NCI-H2171 (cell line): ENCODE results near the gene ADIPOR1.
"Not testable (repeated sequence)": the region's sequence is repeated elsewhere in the genome, so short reads cannot be mapped to it uniquely, and the experiment has no call there.

ENCODE experiments used
- DNase-seq: peaks from one replicate; lab custom pipeline; 2025; lab: John Stamatoyannopoulos, UW

ADIPOR1 gene, protein sequence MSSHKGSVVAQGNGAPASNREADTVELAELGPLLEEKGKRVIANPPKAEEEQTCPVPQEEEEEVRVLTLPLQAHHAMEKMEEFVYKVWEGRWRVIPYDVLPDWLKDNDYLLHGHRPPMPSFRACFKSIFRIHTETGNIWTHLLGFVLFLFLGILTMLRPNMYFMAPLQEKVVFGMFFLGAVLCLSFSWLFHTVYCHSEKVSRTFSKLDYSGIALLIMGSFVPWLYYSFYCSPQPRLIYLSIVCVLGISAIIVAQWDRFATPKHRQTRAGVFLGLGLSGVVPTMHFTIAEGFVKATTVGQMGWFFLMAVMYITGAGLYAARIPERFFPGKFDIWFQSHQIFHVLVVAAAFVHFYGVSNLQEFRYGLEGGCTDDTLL

DNA sequence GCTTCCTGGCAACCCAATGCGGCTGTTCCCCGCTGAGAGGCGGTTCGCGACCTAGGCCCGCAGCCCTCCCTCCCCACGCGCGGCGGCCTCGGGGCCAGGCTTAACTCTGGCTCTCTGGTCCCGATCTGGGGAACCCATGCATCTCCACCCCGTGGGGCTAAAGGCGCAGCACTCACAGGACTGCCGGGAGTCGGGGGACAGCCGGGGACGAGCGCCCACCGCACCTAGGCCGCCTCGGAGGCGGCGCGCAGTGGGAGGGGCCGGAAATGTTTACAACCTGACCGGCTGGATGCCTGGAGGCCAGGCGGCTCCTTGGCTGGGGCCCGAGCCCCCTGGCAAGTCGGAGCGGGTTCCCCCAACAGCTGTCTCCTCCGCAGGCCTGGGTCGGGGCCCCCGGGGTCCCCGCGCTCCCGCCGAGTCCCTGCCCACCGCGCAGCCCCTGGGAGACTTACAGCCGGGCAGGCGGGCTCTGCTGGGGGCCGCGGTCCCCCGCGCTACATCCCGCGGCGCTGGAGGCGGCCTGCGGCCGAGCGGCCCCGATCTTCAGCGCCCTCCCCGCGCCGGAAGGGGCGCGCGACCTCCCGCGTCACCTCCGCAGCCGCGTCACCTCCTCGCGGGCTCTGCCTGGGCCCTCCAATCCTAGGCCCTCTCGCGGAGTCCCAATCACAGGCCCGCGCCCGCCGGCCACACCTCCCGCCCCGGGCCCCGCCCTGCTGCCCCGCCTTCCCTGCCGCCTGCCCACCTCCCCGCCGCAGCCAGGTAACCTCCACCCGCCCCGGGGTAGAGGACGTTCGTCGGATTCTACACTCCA is at the start of gene ADIPOR1:
TSS of gene ADIPOR1 (minus strand) at position 580 of the 811 bp plus-strand sequence. CDS start 7,242 bp downstream, outside the sequence.
- peak; percentile 89 for DNase-seq

DNA sequence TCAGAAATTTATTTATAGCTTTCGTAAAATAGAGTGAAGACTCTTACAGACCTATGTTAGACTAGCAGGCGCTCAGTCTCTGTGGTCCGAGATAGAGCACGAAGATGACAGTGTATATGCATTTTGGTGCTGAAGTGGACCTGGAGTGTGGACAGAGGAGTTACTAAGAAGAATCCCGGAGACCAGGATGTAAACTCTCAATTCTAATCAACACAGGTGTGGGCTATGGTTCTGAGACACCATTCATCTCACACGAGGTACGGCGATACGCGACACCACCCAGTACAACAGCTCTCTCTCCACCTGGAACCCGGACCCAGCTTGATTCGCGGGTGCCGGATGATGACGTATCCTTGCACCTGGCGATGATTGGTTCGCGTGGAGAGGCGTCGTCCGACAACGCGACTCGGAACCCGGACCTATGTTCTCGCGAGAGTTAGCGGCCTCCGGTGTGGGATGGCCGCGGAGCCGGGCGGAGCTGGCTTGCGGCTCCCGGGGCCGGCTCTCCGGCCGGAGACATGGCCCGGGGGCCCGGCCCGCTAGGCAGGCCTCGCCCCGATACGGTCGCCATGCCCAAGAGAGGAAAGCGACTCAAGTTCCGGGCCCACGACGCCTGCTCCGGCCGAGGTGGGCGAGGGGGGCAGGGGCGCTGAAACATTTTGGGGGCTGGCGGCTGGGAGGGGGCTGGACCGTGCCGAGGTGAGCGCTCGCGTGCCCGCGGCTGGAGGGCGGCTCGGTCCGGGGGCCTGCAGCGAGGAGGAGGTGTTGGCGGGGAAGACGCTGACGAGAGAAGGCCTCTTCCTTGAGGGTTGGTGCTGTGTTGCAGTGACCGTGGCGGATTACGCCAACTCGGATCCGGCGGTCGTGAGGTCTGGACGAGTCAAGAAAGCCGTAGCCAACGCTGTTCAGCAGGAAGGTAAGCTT is 49.1 kb upstream of the ADIPOR1 start, which contains the start of gene TMEM183A:
TSS of gene TMEM183A (plus strand) at position 427 of the 924 bp plus-strand sequence. CDS start at position 519, 92 bp downstream.
- peak; percentile 97 for DNase-seq

DNA sequence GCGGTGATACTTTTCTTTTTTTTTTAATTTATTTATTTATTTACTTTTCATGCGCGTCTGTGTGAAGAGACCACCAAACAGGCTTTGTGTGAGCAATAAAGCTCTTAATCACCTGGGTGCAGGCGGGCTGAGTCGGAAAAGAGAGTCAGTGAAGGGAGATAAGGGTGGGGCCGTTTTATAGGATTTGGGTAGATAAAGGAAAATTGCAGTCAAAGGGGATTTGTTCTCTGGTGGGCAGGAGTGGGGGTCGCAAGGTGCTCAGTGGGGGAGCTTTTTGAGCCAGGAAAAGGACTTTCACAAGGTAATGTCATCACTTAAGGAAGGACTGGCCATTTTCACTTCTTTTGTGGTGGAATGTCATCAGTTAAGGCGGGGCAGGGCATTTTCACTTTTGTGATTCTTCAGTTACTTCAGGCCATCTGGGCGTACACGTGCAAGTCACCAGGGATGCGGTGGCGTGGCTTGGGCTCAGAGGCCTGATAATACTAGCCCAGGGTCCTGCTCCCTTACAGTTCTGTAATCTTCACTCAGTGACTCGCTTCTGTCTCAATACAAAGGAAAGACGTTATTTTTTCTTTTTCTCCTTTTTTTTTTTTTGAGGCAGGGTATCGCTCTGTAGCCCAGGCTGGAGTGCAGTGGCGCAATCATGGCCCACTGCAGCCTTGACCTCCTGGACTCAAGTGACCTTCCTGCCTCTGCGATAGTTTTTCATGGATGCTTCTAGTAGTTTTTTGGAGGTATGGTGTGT is 47.5 kb upstream of the ADIPOR1 start:
- not testable (repeated sequence) for DNase-seq

DNA sequence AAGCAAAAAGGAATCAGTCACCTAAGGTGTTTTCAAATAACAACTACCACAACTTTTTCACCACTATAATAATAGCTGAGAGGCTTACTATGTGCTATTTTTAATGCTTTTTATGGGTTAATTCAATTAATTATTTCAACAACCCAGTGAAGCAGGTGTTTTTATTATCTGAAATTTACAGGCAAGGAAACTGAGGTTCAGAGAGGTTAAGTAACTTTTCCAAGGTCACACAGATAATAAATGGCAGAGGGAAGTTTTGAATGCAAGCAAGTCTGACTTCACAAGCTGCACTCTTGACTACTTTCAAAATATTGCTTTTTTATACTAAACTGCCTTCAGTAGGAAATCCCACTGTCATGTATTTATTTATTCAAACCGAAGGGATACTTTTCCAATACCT is 44.8 kb upstream of the ADIPOR1 start:
- DNase-seq: no peak

DNA sequence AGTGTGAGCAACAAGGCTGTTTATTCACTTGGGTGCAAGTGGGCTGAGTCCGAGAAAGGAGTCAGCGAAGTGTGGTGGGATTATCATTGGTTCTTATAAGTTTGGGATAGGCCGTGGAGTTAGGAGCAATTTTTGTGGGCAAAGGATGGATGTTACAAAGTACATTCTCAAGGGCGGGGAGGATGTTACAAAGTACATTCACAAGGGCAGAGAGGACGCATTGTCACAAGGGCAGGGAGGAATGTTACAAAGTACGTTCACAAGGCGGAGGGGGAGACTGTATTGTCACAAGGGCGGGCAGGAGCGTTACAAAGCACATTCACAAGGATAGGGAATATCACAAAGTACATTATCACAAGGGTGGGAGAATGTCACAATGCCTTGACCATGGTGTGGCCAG is 43.9 kb upstream of the ADIPOR1 start:
- no peak for DNase-seq

DNA sequence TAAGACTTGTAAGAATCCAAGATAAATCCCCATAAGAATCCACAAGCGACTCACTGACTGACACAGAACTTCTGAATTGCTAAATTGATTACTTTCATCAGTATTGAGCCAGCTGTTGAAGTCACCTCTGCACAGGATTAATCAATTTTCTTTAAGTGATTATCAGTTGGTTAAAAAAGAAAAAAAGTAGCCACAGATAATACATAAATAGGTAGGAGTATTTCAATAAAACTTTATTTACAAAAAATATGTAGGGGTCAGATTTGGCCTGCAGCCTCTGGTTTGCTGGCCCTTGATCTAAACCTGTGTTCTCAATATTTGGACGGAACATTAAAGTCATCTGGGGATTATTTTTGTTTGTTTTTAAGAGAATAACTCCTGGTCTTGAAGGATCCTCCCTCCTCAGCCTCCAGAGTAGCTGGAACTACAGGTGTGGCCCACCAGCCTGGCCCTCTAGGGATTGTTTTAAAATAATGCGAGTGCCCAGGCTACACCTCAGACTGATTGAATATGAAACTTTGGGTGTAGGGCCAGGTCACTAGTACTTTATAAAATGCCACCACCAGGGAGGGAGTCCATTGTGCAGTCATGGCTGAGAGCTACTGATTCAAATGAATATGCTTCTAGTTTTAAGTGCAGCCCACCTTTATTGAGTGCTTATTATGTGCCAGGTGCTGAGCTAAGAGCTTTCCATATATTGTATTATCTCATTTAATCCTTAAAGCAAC is 42.3 kb upstream of the ADIPOR1 start:
- DNase-seq: no peak

DNA sequence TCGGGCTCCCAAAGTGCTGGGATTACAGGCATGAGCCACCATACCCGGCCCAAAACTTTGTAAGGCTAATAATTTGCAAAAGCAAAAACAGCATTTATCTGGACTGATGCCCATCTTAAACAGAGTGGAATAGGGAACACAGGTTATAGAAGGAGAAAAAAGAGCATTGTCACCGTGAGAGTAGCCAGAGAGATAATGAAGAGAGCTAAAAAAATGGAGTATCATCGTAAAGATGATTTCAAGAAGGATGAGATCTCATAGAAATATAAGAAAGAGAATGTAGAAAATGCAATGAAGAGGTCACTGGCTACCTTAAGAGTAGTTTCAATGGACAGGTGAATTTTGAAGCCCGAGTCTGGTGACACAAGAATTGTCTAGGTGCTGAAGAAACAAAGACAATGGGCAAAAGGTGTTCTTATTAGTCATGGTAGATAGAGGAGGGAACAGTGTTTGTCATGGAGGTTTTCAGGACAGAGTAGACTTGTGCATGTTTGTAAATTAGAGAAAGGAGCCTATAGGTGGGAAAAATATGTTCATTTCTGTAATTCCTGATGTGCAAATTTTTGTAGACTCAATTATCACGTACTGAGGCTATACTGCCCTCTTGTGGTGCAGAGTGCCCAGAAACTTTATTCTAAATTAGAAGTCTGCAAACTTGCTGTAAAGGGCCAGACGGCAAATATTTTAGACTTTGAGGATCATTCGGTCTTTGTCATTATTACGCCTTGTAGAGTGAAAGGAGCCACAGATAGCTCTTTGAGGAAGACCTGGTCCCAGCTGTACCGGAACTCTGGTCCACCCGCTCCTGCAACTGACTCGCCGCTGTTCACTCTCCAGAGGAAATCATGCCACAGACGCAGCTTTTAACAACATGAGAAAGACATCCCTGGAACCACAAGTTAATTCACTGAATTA is 41.0 kb upstream of the ADIPOR1 start:
- DNase-seq: peak; percentile 36

DNA sequence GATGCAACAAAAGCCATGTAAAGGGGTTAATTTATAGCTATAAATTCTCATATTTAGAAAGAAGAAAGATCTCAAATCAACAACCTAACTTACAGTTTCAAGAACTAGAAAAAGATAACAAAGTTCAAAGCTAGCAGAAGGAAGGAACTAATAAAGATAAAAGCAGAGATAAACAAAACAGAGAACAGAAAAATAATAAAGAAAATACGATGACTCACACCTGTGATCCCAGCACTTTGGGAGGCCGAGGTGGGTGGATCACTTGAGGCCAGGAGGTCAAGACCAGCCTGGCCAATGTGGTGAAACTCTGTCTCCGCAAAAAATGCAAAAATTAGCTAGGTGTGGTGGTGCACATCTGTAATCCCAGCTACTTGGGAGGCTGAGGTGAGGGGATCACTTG is 36.6 kb upstream of the ADIPOR1 start:
- DNase-seq: no peak

DNA sequence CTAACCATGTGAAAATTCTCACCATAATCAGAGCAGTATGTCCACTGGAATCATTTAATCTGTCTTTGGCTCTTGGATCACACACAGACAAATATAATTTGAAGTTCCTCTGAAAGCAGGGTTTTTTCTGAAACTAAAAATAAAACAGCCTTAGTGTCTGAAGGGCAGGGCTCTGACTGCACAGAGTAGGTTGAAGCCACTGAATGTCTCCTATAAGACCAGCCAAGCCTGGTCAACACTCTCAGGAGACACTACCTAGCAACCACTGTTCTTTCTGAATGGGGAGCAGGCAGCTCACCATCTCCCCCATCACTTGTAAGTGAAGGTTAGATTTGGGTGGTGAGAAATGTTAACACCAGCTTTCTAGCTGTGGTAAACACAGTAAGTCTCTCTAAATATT is 33.0 kb upstream of the ADIPOR1 start:
- DNase-seq: no peak

DNA sequence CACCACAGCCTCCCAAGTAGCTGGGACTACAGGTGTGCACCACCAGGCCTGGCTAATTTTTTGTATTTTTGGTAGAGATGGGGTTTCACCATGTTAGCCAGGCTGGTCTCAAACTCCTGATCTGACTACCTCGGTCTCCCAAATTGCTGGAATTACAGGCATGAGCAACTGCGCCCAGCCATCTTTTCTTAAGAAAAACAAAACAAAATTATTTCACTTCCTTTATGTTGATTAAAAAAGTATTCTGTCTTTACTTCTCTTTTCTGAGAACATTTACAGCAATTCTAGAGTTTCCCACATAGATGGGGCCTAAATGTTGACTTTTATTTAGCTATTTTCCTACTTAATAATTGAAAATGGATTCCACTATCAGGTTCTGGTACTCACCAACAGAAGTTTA is 31.8 kb upstream of the ADIPOR1 start:
- DNase-seq: no peak

DNA sequence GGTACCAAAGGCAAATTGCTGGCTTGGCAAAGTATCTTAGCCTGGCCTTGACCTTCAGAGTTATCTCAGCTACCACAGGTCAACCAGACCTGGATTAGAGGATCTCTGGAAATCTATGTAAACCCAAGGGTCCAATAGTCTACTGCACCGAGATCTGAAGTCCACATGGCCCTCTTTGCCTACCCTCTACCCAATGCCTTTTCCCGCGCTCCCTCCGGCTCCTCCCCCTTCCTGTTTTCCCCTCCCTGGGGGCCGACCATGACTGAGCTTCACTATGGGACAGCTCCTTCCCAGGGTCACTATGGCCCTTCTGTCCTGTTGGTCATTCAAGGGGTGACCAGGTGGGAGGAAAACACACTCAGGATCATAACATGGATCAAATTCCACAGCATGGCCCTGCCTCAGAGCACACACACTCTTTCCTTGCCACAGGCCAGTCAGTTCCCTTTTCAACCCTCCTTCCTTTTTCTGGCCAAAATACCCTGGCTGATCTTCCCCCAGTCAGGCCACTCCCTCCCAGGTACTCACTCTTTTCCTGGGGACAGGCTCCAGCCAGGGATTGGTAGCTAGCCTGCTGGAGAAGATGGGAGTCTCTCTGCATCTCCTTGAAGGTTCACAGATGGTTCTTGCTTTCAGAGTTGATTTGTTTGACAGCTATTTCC is 29.9 kb upstream of the ADIPOR1 start:
- DNase-seq: no peak

DNA sequence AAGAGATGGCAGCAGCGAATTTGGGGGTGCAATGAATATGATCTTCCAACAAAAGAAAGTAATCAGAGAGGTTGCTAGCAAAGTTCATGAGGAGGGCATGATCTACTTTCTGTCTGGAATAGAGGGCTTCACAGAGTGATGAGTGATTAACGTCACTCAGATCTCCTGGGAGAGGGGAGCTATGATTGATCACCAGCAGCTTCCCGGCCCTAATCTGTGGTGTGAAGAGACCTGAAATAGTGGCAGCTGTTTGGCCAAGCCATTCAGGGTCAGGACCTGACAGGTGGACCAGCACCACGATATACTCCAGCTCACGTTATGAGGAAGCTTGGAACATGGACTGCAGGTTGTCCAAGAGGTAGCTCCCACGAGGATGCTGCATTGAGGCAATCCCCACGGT is 29.1 kb upstream of the ADIPOR1 start:
- DNase-seq: no peak

DNA sequence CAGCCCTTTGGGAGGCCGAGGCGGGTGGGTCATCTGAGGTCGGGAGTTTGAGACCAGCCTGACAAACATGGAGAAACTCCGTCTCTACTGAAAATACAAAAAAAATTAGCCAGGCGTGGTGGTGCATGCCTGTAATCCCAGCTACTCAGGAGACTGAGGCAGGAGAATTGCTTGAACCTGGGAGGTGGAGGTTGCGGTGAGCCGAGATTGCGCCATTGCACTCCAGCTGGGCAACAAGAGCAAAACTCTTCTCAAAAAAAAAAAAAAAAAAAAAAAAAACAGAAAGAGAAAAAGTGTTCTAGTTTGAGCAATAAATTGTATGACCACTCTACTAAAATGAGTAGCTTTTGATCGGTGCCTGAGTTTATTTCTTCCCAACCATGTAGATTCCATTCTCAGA is 28.0 kb upstream of the ADIPOR1 start:
- not testable (repeated sequence) for DNase-seq

DNA sequence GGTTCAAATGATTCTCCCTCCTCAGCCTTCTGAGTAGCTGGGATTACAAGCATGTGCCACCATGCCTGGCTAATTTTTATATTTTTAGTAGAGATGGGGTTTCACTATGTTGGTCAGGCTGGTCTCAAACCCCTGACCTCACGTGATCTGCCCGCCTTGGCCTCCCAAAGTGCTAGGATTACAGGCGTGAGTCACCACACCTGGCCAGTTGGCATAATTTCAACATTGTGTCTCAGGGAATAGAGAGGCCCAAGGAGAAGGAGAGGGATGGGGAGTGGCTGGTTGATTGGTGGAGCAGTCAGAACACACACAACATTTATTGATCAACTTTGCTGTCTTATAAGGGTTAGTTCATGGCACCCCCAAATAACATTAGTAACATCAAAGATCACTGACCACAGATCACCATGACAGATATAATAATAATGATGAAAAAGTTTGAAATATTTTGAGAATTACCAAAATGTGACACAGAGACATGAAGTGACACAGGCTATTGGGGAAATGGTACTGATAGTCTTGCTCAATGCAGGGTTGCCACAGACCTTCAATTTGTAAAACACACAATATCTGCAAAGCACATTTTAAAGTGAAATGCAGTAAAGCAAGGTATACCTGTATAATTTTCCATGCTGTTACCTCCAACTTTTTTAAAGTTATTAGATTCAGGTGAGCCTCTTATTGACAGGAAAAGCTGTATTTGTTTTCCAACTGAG is 24.8 kb upstream of the ADIPOR1 start:
- DNase-seq: no peak

DNA sequence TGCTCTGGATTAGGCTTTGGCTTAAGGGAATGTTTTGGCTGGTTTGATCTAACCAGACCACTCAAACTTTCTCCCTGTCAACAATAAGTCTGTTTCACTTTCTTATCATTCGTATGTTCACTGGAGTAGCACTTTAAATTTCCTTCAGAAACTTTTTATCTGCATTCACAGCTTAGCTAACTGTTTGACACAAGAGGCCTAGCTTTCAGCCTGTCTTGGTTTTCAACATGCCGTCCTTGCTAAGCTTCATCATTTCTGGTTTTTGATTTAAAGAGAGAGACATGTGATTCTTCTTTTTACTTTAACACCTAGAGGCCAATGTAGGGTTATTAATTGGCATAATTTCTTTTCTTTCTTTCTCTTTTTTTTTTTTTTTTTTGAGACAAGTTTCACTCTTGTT is 23.8 kb upstream of the ADIPOR1 start:
- no peak for DNase-seq

DNA sequence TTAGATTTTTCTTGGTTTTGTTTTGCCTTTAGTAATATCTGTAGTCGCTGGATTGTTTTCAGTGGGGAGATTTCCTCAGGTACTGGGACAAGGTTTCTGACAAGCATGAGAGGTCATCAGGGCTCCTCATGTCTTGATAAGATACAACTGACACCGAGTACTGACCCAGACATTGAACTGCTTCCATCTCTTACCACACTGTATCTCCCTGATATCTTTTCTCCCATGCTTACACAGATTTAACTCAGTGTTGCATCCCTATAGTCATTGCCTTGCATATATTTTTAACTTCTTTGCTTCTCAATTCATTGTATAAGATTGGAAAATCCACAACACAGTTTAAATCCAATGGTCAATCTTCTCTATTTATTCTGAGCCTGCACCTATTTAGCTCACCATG is 21.3 kb upstream of the ADIPOR1 start:
- DNase-seq: no peak

DNA sequence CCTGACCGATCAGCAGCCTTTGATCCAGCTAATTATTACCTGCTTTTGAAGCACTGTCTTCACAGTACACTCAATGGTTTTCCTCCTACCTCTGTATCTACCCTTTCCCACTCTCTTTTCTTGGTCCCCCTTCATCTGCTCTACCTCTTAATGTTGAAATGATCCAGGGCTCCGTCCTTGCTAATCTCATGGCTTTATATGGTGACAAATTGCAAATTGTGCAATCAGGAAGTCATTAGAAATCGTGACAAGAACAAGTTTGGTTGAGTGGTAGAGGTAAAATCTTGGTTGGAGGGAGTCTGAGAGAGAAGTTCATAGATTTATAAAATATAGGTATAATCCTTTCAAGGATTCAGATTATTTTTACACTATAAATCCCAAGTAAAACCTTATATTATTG is 18.5 kb upstream of the ADIPOR1 start:
- DNase-seq: no peak

DNA sequence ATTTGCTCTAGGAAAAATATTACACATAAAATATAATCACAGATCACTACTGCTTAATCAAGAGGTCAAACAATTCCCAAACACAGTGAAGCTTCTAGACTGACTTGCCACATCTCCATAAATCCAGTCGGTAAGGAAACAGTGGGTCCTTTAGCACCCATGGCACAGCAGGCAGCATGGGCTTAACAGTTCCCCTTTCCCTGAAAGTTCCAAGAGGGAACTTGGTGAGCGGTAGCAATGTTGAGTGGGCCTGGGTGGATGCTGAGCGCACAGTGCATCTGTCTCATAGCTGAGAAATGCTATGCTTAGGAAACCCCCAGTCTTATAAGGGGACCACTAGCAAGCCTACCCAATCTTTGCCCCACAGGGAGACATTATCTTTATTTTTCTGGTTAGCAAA is 16.7 kb upstream of the ADIPOR1 start:
- no peak for DNase-seq
